ENCODE measurements around the gene CBX7.

DNA sequence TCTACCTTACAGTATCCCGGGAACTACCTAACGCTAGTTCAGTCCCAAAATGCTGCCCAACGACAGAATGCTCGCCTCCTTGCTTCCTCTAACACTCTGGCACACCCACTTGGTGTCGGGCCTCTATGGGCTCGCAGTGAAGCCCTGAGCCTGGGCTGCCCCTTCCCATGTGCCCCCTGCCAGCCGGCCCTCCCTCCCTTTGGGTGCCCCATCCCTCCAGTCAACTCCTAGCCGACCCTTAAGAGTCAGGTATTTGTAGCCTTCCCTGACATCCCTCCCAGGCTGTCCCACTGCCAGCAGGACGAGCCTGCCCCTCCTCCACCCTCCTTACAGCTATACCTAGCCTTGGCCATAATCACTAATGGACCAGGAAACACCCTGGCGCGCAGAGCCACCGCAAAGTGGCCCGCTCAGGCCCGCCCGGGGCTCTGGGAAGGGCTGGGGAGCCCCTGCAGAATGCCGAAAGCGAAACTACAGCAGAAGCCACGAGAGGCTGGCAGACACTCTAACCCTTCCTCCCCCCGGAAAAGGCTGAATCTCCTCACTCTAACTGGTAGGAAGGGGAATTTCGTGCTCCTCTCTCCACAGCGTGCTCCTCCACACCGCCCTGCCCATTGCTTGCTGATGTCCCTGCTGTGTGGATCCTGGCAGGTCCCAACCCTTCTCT is 8.2 kb downstream of the CBX7 start:
- TF ChIP-seq, protein P1, sequence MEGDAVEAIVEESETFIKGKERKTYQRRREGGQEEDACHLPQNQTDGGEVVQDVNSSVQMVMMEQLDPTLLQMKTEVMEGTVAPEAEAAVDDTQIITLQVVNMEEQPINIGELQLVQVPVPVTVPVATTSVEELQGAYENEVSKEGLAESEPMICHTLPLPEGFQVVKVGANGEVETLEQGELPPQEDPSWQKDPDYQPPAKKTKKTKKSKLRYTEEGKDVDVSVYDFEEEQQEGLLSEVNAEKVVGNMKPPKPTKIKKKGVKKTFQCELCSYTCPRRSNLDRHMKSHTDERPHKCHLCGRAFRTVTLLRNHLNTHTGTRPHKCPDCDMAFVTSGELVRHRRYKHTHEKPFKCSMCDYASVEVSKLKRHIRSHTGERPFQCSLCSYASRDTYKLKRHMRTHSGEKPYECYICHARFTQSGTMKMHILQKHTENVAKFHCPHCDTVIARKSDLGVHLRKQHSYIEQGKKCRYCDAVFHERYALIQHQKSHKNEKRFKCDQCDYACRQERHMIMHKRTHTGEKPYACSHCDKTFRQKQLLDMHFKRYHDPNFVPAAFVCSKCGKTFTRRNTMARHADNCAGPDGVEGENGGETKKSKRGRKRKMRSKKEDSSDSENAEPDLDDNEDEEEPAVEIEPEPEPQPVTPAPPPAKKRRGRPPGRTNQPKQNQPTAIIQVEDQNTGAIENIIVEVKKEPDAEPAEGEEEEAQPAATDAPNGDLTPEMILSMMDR (IDR thresholded peaks at IDR 0.05), result no peak
- TF ChIP-seq ZFX (IDR thresholded peaks at IDR 0.05; ENCODE audit: borderline replicate concordance), result no peak
